ENCODE measurements around the gene EP400.

Gene EP400

DNA sequence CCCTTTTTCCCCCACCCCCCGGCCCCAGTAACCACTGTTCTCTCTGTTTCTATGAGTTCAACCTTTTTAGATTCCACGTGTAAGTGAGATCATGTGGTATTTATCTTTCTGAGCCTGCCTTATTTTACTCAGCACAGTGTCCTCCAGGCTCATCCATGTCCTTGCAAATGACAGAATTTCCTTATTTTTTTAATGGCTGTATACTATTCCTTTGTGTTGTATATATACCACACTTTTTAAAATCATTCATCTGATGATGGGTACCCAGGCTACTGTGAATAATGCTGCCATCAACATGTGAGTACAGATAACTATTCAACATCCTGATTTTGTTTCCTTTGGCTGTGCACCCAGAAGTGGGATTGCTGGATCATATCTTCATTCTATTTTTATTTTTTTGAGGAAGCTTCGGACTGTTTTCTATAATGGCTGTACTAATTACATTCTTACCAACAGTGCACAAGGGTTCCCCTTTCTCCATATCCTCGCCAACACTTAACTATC, 139.7 kb downstream of the EP400 start:
- no peak for TF ChIP-seq EZH2 (IDR thresholded peaks at IDR 0.05; ENCODE audit: borderline replicate concordance, low read length)
- TF ChIP-seq CTCF (IDR thresholded peaks at IDR 0.05; ENCODE audit: low read length), result no peak
- H3K4me1 ChIP-seq (ENCODE audit: insufficient read depth, low read length, severe bottlenecking), result peaks cover 18% of the 10 kb centered on the region
- H3K27ac ChIP-seq (ENCODE audit: low read depth, low read length, poor library complexity, severe bottlenecking), result no peak overlapping the region
- H3K9me2 ChIP-seq (ENCODE audit: low read depth, low read length), result no peaks in the 10 kb centered on the region
- H3K4me3 ChIP-seq (ENCODE audit: low read depth, low read length, poor library complexity, severe bottlenecking), result no peak overlapping the region
- no peaks in the 10 kb centered on the region for H3K9me3 ChIP-seq (ENCODE audit: low read length)
- peaks cover 13% of the 10 kb centered on the region for H3F3A ChIP-seq (ENCODE audit: insufficient read depth, low read length)
- no peaks in the 10 kb centered on the region for H3K27me3 ChIP-seq (ENCODE audit: insufficient read depth, low read length)
- H3K36me3 ChIP-seq (ENCODE audit: insufficient read depth, low read length), result peaks cover 63% of the 10 kb centered on the region
- no peaks in the 10 kb centered on the region for H4K20me1 ChIP-seq (ENCODE audit: insufficient read depth, low read length)
- H3K4me2 ChIP-seq (ENCODE audit: low read length), result no peak overlapping the region
- peaks cover 24% of the 10 kb centered on the region for H3K79me2 ChIP-seq (ENCODE audit: insufficient read depth, low read length)
- H2AFZ ChIP-seq (ENCODE audit: low read length), result no peak overlapping the region
- H3K9ac ChIP-seq (ENCODE audit: low read length), result no peak overlapping the region

DNA sequence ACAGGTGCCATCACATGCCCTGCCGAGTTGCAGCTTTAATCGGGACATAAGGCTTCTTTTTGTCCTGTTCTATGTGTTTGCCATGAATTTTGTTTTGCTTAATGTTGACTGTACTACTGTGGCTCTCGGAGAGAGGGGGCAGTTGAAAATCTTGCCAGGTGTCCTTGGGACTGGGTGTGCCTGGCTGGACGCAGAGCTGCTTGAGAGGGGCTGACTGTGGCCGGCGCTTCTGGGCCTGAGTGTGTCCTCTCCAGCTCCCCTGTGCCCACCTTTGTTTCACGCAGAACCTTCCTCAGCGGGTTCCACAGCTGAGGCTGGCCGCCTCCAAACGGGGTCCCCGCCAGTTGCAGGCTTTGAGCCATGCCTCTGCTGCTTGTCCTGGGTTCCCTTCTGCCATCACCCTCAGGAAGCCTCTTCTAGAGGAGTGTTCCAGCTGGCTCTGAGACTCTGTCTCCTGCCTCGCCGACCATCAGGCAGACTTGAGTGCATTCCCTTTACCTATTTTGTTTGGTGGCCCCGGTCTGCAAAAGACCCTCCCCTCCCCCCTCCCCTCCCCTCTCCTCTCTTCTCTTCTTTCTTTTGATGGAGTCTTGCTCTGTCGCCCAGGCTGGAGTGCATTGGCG, 144.6 kb downstream of the EP400 start:
- Histone ChIP-seq H3K27ac (ENCODE audit: low read depth, low read length, poor library complexity, severe bottlenecking) (no peak overlapping the region), H3K4me1 (ENCODE audit: insufficient read depth, low read length, severe bottlenecking) (no peaks in the 10 kb centered on the region), H3K4me3 (ENCODE audit: low read depth, low read length, poor library complexity, severe bottlenecking) (no peak overlapping the region), H3F3A (ENCODE audit: insufficient read depth, low read length) (no peaks in the 10 kb centered on the region; the same call in 1 of the 2 replicates), H3K36me3 (ENCODE audit: insufficient read depth, low read length) (peaks cover 68% of the 10 kb centered on the region), H3K4me2 (ENCODE audit: low read length) (no peak overlapping the region), H3K27me3 (ENCODE audit: insufficient read depth, low read length) (no peaks in the 10 kb centered on the region), H2AFZ (ENCODE audit: low read length) (no peak overlapping the region), H4K20me1 (ENCODE audit: insufficient read depth, low read length) (no peaks in the 10 kb centered on the region), H3K9me3 (ENCODE audit: low read length) (no peaks in the 10 kb centered on the region), H3K79me2 (ENCODE audit: insufficient read depth, low read length) (peaks cover 13% of the 10 kb centered on the region; the same call in 1 of the 2 replicates), H3K9ac (ENCODE audit: low read length) (no peak overlapping the region), H3K9me2 (ENCODE audit: low read depth, low read length) (no peaks in the 10 kb centered on the region)
- TF ChIP-seq CTCF (IDR thresholded peaks at IDR 0.05; ENCODE audit: low read length), result no peak
- no peak for TF ChIP-seq EZH2 (IDR thresholded peaks at IDR 0.05; ENCODE audit: borderline replicate concordance, low read length)

GRCh38 chr12:132095520-132096409, 146.0 kb downstream of the EP400 start:
- Histone ChIP-seq H3K9me2 (ENCODE audit: low read depth, low read length) (no peaks in the 10 kb centered on the region), H3K9me3 (ENCODE audit: low read length) (no peaks in the 10 kb centered on the region), H3K4me2 (ENCODE audit: low read length) (no peak overlapping the region), H2AFZ (ENCODE audit: low read length) (no peak overlapping the region), H3K27ac (ENCODE audit: low read depth, low read length, poor library complexity, severe bottlenecking) (no peak overlapping the region), H3K27me3 (ENCODE audit: insufficient read depth, low read length) (no peaks in the 10 kb centered on the region), H3K9ac (ENCODE audit: low read length) (no peak overlapping the region), H3K4me1 (ENCODE audit: insufficient read depth, low read length, severe bottlenecking) (no peaks in the 10 kb centered on the region), H4K20me1 (ENCODE audit: insufficient read depth, low read length) (no peaks in the 10 kb centered on the region), H3F3A (ENCODE audit: insufficient read depth, low read length) (no peaks in the 10 kb centered on the region; the same call in 1 of the 2 replicates), H3K79me2 (ENCODE audit: insufficient read depth, low read length) (peaks cover 10% of the 10 kb centered on the region; the same call in 1 of the 2 replicates), H3K4me3 (ENCODE audit: low read depth, low read length, poor library complexity, severe bottlenecking) (no peak overlapping the region), H3K36me3 (ENCODE audit: insufficient read depth, low read length) (peaks cover 57% of the 10 kb centered on the region)
- TF ChIP-seq EZH2 (IDR thresholded peaks at IDR 0.05; ENCODE audit: borderline replicate concordance, low read length), result no peak
- no peak for TF ChIP-seq CTCF (IDR thresholded peaks at IDR 0.05; ENCODE audit: low read length)
